SU-DHL-6 (cell line): Measurements from ENCODE around the gene ALPK3.

Experiments used
- H2AFZ ChIP-seq: fragments of 200-600 bp; sonication (generic); 2 replicates; pipeline ENCODE4 v1.6.1; 2014; ENCODE audit warnings: low read depth, mild to moderate bottlenecking, moderate library complexity, mixed read lengths, antibody characterized with exemption, low read length; ENCODE audit not compliant: severe bottlenecking
- H3F3A ChIP-seq: fragments of 200-600 bp; shearing (Covaris generic); 2 replicates; pipeline ENCODE4 v1.6.0; 2016; ENCODE audit warnings: antibody characterized with exemption, mild to moderate bottlenecking; ENCODE audit not compliant: insufficient read depth
- H3K27ac ChIP-seq: fragments of 200-600 bp; sonication (generic); 2 replicates; pipeline ENCODE4 v1.5.1; 2016; ENCODE audit warnings: low read depth, mild to moderate bottlenecking, low read length, moderate library complexity, mixed read lengths
- H3K27me3 ChIP-seq: fragments of 200-600 bp; sonication (generic), shearing (Covaris generic); 2 replicates; pipeline ENCODE4 v1.6.0; 2014; ENCODE audit warnings: mild to moderate bottlenecking, low read length
- H3K36me3 ChIP-seq: fragments of 200-600 bp; sonication (generic); 2 replicates; pipeline ENCODE4 v1.6.1; 2014; ENCODE audit warnings: mild to moderate bottlenecking, low read length, mixed read lengths
- H3K4me2 ChIP-seq: fragments of 300-600, 200-600 bp; shearing (Covaris generic), sonication (generic); 2 replicates; pipeline ENCODE4 v1.6.0; 2014; ENCODE audit warnings: low read length, low read depth, mild to moderate bottlenecking; ENCODE audit not compliant: poor library complexity, severe bottlenecking
- H3K4me3 ChIP-seq: fragments of 200-600 bp; sonication (generic); 2 replicates; pipeline ENCODE4 v1.5.1; 2014; ENCODE audit warnings: antibody characterized with exemption, low read length, mild to moderate bottlenecking, mixed read lengths; ENCODE audit not compliant: insufficient read depth, poor library complexity, severe bottlenecking
- H3K79me2 ChIP-seq: fragments of 200-600 bp; sonication (generic); 2 replicates; pipeline ENCODE4 v1.6.1; 2014; ENCODE audit warnings: mild to moderate bottlenecking, low read length, moderate library complexity; ENCODE audit not compliant: insufficient read depth
- H3K9ac ChIP-seq: fragments of 200-600 bp; sonication (generic); 2 replicates; pipeline ENCODE4 v1.7.0; 2014; ENCODE audit warnings: mild to moderate bottlenecking, low read length
- H3K9me2 ChIP-seq: fragments of 200-600 bp; sonication (generic); replicated peaks from 2 replicates; pipeline ENCODE4 v1.6.1; 2014; ENCODE audit warnings: low read length; ENCODE audit not compliant: insufficient read depth
- H3K9me3 ChIP-seq: fragments of 200-600 bp; sonication (generic); 2 replicates; pipeline ENCODE4 v1.6.1; 2014; ENCODE audit warnings: low read length, mixed read lengths; ENCODE audit not compliant: insufficient read depth
- H4K20me1 ChIP-seq: fragments of 200-600 bp; sonication (generic); 2 replicates; pipeline ENCODE4 v1.6.1; 2014; ENCODE audit warnings: low read depth, mild to moderate bottlenecking, antibody characterized with exemption, low read length, moderate library complexity, mixed read lengths
- CTCF ChIP-seq: fragments of 200-600 bp; sonication (generic); IDR thresholded peaks from one replicate; pipeline ENCODE4 v1.5.1; 2017; ENCODE audit warnings: antibody characterized with exemption, mild to moderate bottlenecking, low read length, moderate library complexity; ENCODE audit not compliant: insufficient read depth, poor library complexity, severe bottlenecking
- EZH2phosphoT487 ChIP-seq: fragments of 200-600 bp; sonication (generic), shearing (Covaris generic); conservative IDR thresholded peaks from 2 replicates; pipeline ENCODE4 v1.6.1; 2018; ENCODE audit warnings: mild to moderate bottlenecking, antibody characterized with exemption, low read length, moderate library complexity, mixed read lengths

Gene ALPK3

GRCh38 chr15:84788500-84788899 is 28.7 kb upstream of the ALPK3 start:
- Histone ChIP-seq H3K4me2 (no peak overlapping the region), H3F3A (no peaks in the 10 kb centered on the region), H3K27me3 (no peaks in the 10 kb centered on the region), H4K20me1 (no peaks in the 10 kb centered on the region), H3K9me3 (no peaks in the 10 kb centered on the region), H3K79me2 (peaks cover 45% of the 10 kb centered on the region), H3K27ac (no peak overlapping the region), H3K4me3 (no peak overlapping the region), H3K36me3 (peaks cover 2% of the 10 kb centered on the region), H3K9ac (no peak overlapping the region), H3K9me2 (no peaks in the 10 kb centered on the region), H2AFZ (no peak overlapping the region)
- TF ChIP-seq EZH2phosphoT487 (no peak), CTCF (no peak)

- Histone ChIP-seq H3K27me3 (no peaks in the 10 kb centered on the region), H4K20me1 (no peaks in the 10 kb centered on the region), H3F3A (no peaks in the 10 kb centered on the region), H3K9me3 (no peaks in the 10 kb centered on the region), H3K9me2 (no peaks in the 10 kb centered on the region), H3K4me2 (no peak overlapping the region), H3K79me2 (peaks cover 47% of the 10 kb centered on the region), H3K27ac (no peak overlapping the region), H3K9ac (no peak overlapping the region), H3K36me3 (peaks cover 5% of the 10 kb centered on the region), H2AFZ (no peak overlapping the region), H3K4me3 (no peak overlapping the region)
- TF ChIP-seq CTCF (no peak), EZH2phosphoT487 (no peak)
Measured at GRCh38 chr15:84789762-84790161, 27.4 kb upstream of the ALPK3 start.

GRCh38 chr15:84790676-84791075 is 26.5 kb upstream of the ALPK3 start:
- no peak overlapping the region for H3K4me3 ChIP-seq
- H3K9me2 ChIP-seq, result no peaks in the 10 kb centered on the region
- H3K36me3 ChIP-seq, result peaks cover 8% of the 10 kb centered on the region
- H4K20me1 ChIP-seq, result no peaks in the 10 kb centered on the region
- H3K27me3 ChIP-seq, result no peaks in the 10 kb centered on the region
- peaks cover 45% of the 10 kb centered on the region for H3K79me2 ChIP-seq
- H3K9me3 ChIP-seq, result no peaks in the 10 kb centered on the region
- no peaks in the 10 kb centered on the region for H3F3A ChIP-seq
- TF ChIP-seq EZH2phosphoT487 (no peak), CTCF (no peak)
- no peak overlapping the region for H3K9ac ChIP-seq
- no peak overlapping the region for H3K4me2 ChIP-seq
- no peak overlapping the region for H3K27ac ChIP-seq
- no peak overlapping the region for H2AFZ ChIP-seq

GRCh38 chr15:84791763-84792162 is 25.4 kb upstream of the ALPK3 start:
- Histone ChIP-seq H3K36me3 (peaks cover 8% of the 10 kb centered on the region), H3K9me3 (no peaks in the 10 kb centered on the region)

More at GRCh38 chr15:84791763-84792162, 25.4 kb upstream of the ALPK3 start:
- H3K4me3 ChIP-seq, result no peak overlapping the region
- no peaks in the 10 kb centered on the region for H3K27me3 ChIP-seq
- no peaks in the 10 kb centered on the region for H3K9me2 ChIP-seq
- H3K27ac ChIP-seq, result no peak overlapping the region
- H2AFZ ChIP-seq, result no peak overlapping the region
- H4K20me1 ChIP-seq, result no peaks in the 10 kb centered on the region
- H3K79me2 ChIP-seq, result peaks cover 37% of the 10 kb centered on the region
- H3K9ac ChIP-seq, result no peak overlapping the region
- TF ChIP-seq CTCF, result no peak
- no peak for TF ChIP-seq EZH2phosphoT487
- H3F3A ChIP-seq, result no peaks in the 10 kb centered on the region
- H3K4me2 ChIP-seq, result no peak overlapping the region
